Non-pigmented ciliary epithelial cell (primary cell): ENCODE results near the gene AQP12A.
"Not testable (repeated sequence)": the region's sequence is repeated elsewhere in the genome, so short reads cannot be mapped to it uniquely, and the experiment has no call there.

Source experiments
- DNase-seq: peaks from one replicate; pipeline ENCODE4 v3.0.0-alpha.2; 2010; ENCODE audit warnings: low read depth

Gene AQP12A

DNA sequence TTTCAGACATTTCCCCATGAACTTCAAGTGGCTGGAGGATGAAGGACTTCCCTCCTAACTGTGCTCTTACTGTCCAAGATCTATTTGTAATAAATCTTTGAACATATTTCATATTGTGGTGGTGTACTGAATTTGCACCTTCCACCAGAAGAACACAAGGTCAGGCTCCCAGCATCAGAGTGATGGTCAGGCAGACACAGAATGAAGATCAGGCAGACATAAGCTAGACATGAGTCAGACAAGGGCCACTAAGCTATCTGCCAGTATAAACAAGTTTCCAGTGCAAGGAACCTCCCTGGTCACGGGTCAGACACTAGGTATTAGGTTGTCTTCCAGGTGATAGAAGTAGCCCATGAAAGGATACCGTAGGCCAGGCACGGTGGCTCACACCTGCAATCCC lies 29.0 kb upstream of the AQP12A start:
- DNase-seq = no peak

DNA sequence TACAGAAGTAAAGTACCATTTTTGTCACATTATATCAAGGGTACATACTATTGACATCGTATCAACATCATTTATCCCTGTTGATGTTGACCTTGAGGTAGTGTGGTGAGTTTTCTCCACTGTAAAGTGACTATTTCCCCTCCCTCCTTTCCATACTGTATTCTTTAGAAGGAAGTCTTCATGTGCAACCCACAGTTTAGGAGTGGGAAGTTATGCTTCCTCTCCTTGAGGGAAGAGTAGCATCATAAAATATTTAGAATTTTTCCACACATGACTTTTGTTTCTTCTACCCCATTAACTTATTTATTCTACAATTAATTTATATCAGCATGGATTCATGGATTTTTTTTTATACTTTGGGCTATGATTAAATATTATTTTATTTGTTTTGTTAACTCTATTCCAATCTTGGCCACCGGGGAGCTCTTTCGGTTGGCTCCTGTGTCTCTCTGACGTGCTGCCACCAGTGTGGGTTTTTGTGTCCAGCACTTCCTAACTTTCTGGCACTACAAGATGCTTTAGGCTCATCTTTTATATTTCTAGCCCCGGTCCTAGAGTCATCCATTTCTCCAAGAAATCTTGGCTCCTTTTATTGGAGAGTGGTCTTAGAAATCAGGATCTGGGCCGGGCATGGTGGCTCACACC lies 28.0 kb upstream of the AQP12A start:
- no peak for DNase-seq

GRCh38 chr2:240664622-240665021 lies 27.0 kb upstream of the AQP12A start:
- DNase-seq = no peak

DNA sequence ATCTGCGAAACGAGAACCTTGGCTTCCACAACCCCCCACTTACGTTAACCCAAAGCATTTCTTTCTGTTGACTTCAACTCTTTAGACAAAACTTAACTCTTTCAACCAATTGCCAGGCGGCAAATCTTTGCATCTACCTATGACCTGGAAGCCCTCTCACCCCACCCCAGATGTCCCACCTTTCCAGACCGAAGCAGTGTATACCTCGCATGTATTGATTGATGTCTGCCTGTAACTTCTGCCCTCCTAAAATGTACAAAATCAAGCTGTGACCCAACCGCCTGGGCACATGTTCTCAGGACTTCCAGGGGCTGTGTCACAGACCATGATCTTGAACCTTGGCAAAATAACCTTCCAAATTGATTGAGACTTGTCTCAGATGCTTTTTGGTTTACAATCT lies 21.3 kb upstream of the AQP12A start:
- no peak for DNase-seq

DNA sequence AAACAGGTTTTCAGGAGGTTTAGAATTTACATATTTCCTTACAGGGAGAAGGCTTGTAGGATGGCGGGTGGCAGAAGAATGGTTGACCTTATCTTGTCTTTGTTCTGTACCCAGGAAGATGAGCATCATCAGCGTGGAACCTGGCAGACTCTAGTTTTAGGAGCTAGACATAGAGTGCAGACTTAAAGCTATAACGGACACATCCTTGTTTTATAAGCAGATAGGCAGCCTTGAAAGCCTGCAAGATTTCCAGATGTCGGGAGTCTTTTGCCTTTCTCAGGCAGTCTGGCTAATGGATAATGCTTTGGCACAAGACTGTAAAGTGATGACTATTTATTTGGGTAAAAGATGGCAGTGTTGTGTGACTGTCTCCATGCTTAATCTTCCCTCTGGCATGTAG lies 20.7 kb upstream of the AQP12A start:
- DNase-seq = no peak

DNA sequence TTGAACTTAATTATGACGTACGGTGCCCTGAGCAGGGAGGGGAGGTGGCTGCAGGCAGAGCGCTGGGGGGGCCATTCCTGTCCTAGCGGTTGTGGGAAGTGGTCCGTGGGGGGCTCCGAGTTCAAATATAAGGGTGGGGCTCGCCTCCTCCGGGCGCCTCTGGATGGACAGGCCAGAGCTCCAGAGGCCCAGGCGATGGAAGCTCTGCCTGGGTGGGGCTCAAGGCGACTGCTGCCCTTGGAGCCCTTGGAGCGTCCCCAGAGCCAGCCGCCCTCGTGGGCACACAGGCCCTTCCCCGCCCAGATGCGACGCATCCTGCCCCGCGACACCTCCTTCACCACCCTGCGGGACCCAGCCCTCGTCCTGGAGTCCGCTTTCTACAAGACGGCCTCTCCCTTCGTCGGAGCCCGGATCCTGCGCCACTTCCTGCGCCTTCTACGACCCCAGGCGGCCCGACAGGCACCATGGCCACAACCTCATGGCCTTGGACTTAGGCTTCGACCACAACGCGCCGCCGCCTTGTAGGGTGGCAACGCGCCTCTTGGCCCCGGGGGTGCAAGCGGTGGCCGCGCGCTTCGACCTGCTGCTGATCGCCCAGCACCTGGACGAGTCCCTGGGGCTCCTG lies 19.5 kb upstream of the AQP12A start:
- no peak for DNase-seq

GRCh38 chr2:240672701-240673190 lies 18.9 kb upstream of the AQP12A start:
- DNase-seq = no peak

DNA sequence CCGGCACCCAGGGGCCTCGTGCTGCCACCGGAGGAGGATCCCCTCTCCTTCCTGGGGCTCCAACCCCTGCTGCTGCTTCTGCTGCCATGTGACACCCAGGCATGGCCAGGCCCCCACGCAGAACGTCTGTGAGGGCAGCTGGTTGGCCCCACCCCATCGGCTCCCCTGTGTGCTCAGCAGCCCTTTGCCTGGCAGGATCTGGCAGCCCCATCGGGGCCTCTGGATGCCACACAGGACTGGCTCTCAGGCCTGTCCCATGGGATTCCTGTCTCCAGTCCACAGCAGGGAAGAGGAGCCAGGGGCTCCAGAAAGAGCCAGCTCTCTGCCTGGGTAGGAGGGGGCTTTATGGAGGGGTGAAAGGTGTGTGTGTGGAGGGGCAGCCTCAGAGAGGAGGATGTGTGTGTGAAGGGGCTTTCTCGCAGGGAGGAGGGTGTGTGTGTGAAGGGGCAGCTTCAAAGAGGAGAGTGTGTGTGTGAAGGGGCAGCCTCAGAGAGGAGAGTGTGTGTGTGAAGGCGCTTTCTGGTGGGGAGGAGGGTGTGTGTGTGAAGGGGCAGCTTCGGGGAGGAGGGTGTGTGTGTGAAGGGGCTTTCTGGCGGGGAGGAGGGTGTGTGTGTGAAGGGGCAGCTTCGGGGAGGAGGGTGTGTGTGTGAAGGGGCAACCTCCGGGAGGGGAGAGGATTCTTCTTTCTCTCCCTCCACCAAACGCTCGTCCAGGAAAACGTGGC lies 17.0 kb upstream of the AQP12A start:
- DNase-seq = not testable (repeated sequence)

- DNase-seq = not testable (repeated sequence)
These were observed 16.3 kb upstream of the AQP12A start for GRCh38 chr2:240675345-240675744.

DNA sequence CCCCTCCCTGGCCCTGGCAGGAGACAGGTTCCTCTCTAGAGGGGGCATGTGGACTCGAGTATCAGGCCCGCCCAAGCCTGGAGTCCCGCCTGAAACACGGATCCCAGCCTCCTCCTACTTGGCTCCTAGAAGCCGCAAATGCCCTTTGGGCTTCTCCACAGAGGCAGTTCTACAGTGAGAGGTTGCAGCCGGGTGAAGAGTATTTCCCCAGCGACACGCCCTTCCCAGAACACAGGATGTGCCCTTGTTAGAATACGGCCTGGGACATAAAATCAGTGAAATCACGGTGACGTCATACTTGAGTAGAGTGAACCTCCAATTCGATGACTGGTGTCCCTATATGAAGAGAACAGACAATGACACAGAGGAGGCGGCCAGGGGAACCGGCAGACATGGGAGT lies 13.6 kb upstream of the AQP12A start:
- not testable (repeated sequence) for DNase-seq

DNA sequence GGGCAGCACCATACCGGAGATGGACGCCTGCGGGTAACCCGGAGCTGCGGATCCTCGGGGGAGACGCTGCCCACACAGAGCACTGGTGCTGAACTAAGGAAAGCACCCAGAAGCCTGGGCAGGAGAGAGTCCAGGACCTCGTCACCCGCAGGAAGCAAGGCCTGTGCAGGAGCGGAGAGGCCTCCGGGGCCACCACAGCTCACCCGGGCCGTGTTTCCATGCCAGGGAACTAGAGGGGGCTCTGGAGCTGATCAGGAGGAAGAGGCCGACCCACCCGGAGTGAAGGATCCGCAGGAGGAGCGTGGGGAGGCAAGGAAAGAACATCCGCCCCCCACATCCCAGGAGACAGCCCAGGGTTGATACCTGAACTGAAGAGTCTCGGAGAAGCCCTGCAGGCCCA lies 12.8 kb upstream of the AQP12A start:
- not testable (repeated sequence) for DNase-seq

GRCh38 chr2:240680185-240680584 lies 11.5 kb upstream of the AQP12A start:
- not testable (repeated sequence) for DNase-seq

DNA sequence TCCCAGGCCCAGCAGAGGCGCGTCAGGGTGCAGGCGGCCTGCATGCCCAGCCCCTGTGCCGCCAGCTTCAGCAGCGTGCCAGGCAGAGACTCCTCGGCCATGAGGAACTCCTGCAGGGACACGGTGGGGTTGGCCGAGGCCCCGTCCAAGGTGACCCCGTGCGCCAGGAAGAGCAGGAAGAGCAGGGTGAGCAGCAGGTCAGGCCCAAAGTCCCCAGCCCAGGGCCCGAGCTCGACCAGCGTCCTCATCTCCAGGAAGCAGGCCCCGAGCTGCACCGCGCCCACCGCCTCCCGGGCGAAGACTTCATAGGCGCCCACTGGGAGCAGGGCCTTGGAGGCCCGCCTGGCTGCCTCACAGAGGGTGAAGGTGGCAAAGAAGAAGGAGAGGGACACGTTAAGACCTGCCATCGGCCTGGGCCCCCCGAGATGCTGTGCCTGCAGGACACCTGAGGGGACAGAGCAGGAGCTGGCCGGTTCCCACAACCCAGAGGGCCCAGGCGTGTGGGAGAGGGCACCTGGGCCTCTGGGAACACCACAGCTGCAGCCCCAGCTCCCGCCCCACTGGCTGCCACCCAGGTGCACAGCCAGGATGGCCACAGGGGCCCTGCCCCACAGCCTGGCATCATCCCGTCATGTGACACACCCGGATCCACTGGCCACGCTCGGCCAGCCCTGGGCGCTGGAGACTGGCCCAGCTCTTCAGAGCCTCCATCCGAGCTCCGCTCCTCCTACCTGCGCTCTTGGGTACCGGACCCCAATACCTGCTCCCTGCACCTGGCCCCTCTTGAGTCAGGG lies 9.0 kb upstream of the AQP12A start, which contains the start of gene AQP12B:
AQP12B (minus strand) TSS at position 455 of the 794 bp plus-strand sequence; CDS start at position 407, 48 bp downstream.
- not testable (repeated sequence) for DNase-seq

DNA sequence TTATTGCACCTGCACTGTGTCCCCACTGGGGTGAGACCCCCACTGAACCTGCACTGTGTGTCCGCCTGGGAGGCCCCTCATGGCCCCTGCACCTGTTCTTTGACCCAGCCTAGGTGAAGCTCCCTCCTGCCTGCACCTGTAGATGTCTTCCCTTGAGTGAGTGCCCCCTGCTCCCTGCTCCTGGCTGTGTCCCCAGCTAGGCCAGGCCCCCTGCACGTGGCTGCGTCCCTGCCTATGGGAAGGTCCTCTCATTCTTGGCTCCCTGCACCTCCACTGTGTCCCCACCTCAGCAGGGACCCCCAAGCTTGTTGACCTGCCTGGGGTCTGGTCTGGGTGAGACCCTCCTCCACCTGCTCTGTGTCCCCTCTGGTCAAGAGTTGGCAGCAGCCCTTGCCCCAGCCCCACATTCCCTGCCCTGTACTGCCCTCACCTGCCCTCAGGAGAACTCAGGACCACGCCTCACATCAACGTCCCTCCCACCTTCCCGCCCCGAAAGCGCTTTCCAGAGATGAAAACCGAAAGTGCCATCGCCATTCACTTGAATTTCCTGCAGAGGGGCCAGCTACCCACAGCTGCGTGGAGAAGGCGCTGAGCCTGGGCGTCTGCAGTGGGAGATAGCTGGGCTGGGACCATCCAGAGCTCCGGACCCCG lies 8.2 kb upstream of the AQP12A start:
- DNase-seq = not testable (repeated sequence)

DNA sequence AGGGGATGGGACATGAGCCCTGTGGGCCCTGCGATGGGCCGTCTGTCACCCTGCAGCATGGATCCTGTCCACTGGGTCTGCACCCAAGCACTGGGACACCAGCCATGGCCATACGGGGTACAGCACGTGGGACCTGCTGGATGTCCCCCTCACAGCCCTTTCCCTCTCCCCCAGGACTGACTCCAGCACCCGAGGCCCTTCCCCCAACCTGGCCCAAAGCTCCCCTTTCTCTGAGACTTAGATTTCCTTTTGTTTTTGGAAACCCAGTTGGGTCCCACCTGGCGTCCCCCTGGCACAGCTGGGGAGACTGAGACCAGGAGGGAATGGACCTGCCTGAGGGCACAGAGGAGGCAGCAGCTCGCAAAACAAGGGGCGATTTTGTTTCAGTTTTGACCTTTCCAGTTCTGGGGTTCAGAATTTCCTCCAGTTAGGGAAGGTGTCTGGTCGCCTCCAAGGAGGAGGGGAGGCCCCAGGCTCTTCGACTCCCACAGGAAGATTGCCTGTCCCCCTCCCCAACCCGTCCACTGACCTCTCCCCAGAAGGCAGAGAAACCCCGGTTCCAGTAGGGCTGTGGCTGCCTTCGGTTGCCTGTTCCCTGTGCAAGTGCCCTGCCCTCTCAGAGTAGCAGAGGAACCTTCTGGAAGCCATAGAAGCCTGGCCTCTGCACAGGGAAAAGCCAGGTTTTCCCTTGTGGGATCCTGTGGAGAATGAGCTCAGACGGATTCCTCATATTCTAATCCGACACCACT lies 7.5 kb upstream of the AQP12A start:
- not testable (repeated sequence) for DNase-seq

GRCh38 chr2:240685771-240686371 lies 5.8 kb upstream of the AQP12A start:
- no peak for DNase-seq

- DNase-seq = no peak
These were observed 5.2 kb upstream of the AQP12A start for GRCh38 chr2:240686460-240686859.

- DNase-seq = no peak
These were observed 4.5 kb upstream of the AQP12A start for GRCh38 chr2:240687045-240687740.

DNA sequence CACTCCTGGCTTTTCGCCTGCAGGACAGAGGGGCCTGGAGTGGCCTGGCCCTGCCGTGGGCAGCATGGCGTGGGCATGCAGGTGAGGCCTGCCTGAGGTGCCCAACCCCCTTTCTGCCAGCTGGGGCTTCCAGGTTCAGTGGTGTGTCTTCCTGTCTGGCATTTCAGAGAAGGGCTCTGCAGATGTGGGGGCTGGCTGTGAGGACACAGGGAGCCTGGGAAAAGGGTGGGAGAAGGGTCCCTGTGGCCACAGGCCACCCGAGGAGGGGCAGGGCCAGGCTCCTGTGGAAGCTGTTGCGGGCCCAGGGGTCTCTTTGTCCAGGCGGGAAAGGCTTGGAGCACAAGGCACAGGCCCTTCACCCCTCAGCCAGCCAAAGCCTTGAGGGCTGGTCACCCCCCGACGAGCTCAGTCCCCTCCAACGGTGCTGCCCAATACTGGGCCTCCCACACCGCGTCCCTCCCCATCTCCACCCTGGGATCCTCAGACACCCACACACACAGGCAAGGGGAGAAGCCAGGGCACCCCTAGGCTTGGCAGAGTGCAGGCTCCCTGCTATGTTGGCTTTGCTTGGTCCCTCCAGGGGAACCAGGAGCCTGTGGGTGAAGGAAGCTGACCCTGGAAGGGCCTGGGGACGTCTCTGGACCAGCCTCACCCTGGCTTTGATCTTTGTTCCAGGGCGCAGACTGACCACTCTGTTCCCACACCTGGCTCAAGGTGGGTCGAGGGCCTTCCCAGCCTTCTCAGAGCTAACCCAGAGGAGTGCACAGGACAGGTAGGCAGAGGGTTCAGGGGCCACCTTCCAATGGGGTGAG lies 3.7 kb upstream of the AQP12A start:
- DNase-seq = no peak
